Embryonic facial prominence (tissue), 1 donor: ENCODE data around the gene REG3A.

Experiments
- DNase-seq: peaks from one replicate; pipeline ENCODE4 v3.0.0-alpha.2; 2016; ENCODE audit errors: extremely low spot score

Gene REG3A

GRCh38 chr2:79159653-79160052 lies at the start of gene REG3A:
REG3A (minus strand) TSS chr2:79159753; CDS start chr2:79159405, 348 bp downstream.
- no peak for DNase-seq

GRCh38 chr2:79200762-79201161 lies 41.2 kb upstream of the REG3A start:
- no peak for DNase-seq

- DNase-seq = no peak
Measured at GRCh38 chr2:79191816-79192215, 32.3 kb upstream of the REG3A start.

GRCh38 chr2:79191081-79191480 lies 31.5 kb upstream of the REG3A start:
- no peak for DNase-seq

GRCh38 chr2:79189465-79189864 lies 29.9 kb upstream of the REG3A start:
- no peak for DNase-seq

GRCh38 chr2:79181617-79182016 lies 22.1 kb upstream of the REG3A start:
- DNase-seq = no peak

- DNase-seq = no peak
Measured at GRCh38 chr2:79180092-79180491, 20.5 kb upstream of the REG3A start.

- no peak for DNase-seq
Measured at GRCh38 chr2:79179036-79179435, 19.5 kb upstream of the REG3A start.

- no peak for DNase-seq
Measured at GRCh38 chr2:79178076-79178674, 18.6 kb upstream of the REG3A start.

GRCh38 chr2:79171348-79171958 lies 11.9 kb upstream of the REG3A start:
- no peak for DNase-seq

GRCh38 chr2:79162801-79163200 lies 3.2 kb upstream of the REG3A start:
- no peak for DNase-seq

GRCh38 chr2:79162132-79162531 lies 2.6 kb upstream of the REG3A start:
- no peak for DNase-seq

- no peak for DNase-seq
Measured at GRCh38 chr2:79159030-79159429, 523 bp downstream of the REG3A start.

- no peak for DNase-seq
Measured at GRCh38 chr2:79155826-79156476, 3.6 kb downstream of the REG3A start.

GRCh38 chr2:79139423-79139822 lies 20.1 kb downstream of the REG3A start:
- DNase-seq = no peak

- DNase-seq = no peak
Measured at GRCh38 chr2:79138385-79138784, 21.2 kb downstream of the REG3A start.

- no peak for DNase-seq
Measured at GRCh38 chr2:79131687-79132086, 27.9 kb downstream of the REG3A start.

- DNase-seq = no peak
Measured at GRCh38 chr2:79129804-79130203, 29.7 kb downstream of the REG3A start.

GRCh38 chr2:79129260-79129659 lies 30.3 kb downstream of the REG3A start:
- no peak for DNase-seq

- DNase-seq = no peak
Measured at GRCh38 chr2:79128406-79128805, 31.1 kb downstream of the REG3A start.

- DNase-seq = no peak
Measured at GRCh38 chr2:79125721-79125985, 33.9 kb downstream of the REG3A start.

GRCh38 chr2:79124907-79125720 lies 34.4 kb downstream of the REG3A start:
- DNase-seq = no peak

- no peak for DNase-seq
Measured at GRCh38 chr2:79122676-79123075, 36.9 kb downstream of the REG3A start.
